Stimulated activated CD4-positive, alpha-beta T cell treated with anti-CD3 and anti-CD28 coated beads, TNF-alpha, amount 100 ng/mL, for 24 hours (primary cell): ENCODE measurements around the gene RTP4.

Experiments
- DNase-seq, 3 experiments: peaks; one replicate each; pipeline ENCODE4 v3.0.0-alpha.2; 2020; ENCODE audit warnings: low read depth in 3 of 3

RTP4 gene, protein sequence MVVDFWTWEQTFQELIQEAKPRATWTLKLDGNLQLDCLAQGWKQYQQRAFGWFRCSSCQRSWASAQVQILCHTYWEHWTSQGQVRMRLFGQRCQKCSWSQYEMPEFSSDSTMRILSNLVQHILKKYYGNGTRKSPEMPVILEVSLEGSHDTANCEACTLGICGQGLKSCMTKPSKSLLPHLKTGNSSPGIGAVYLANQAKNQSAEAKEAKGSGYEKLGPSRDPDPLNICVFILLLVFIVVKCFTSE

DNA sequence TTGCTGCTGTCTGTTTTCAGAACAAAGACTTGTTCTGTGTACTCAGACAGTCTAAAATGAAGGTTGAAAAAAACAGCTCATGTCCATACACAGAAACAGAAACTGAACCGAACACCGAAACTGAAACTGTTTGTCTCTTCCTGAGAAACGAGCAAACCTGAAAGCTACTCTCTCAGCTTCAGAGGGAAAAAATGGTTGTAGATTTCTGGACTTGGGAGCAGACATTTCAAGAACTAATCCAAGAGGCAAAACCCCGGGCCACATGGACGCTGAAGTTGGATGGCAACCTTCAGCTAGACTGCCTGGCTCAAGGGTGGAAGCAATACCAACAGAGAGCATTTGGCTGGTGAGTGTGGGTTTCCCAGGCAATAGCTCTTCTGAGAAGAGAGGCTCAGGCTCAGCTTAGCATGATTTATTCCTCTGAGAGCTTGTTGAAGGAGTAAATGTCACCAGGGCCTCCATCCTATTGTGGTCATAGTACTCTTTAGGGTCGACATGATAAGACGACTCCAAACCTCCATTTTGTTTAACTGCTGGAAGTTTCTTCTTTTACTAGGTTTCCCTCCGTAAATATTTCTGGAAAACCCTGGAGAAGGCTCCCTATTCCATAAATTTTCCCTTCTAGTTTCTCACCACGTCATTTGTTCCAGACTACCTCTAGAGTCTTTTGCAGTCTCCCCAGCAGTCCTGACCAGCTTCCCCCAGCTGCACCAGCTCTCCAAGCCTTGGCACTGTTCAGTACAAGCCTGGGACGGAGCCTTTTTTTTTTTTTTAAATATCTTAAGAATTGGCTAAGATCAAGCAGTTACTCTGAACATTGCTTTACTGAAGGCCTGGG is at the start of gene RTP4:
Gene RTP4 (plus strand): TSS at position 135 of the 838 bp plus-strand sequence. CDS start 57 bp downstream, at position 192.
- peak; percentile 6 to 33 (median 9) for DNase-seq

DNA sequence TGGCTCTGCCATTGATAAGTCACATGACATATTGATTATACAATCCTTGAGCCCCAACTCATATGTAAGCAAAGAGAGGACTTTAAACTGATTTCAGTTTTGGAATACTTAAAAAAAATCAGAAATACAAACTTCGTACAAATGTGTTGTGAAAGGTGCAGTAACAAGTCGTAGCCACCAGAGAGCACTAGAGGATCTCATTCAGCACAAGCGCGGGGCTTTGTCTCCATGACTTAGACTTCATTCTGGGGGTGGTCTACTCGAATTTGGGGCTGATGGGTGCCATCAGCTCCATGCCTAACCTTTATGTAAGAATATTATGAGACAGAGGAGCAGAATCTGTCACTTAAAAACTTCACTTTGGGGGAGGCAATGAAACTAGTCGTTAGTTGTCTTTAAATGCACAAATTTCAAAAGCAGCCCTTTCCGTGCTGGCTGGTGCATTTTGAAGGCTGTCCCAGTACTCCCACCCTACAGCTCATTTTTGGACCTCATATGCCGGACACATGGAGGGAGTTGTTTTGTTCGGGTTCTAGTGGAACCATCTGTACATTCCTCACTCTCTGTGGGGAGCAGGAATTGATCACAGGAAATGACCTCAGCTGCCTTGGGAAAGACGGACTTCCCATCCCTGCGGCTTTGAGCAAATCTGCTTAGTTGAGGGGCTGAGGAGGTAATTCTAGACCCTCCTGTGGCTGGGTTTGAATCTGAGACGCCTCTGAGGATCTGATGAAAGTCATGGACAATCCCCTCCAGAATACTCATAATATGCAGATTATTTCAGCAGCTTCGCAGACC is 49.2 kb upstream of the RTP4 start:
- peak; percentile 3 to 22 (median 17) for DNase-seq

DNA sequence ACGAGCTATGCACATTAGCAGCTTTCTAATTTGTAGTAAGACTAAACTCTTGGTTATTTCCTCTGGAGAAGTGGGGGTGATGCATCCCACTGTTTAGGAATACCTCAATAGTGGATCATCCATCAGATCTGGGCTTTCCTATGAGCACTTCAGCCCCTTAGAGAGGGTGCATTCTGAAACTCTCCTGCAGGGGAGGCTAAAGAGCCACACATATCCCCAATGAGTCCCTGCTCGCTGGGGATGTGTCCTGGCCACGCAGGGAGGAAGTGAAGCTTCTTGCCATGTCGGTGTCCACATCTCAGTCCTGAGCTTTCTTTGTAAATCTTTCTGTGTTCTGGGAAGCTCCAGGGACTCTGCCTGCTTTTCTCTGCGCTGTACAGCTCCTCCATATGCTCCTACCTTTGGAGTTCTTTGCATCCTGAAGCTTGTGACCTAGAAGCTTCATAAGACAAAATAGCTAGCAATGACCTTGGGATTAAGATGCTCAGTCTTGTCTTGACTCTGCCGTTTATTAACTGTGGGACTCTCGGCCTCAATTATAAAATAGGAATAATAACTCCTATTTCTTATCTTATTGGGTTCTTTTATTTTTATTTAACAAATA is 48.4 kb upstream of the RTP4 start:
- DNase-seq, result peak; percentile 19 to 54 (median 32)

DNA sequence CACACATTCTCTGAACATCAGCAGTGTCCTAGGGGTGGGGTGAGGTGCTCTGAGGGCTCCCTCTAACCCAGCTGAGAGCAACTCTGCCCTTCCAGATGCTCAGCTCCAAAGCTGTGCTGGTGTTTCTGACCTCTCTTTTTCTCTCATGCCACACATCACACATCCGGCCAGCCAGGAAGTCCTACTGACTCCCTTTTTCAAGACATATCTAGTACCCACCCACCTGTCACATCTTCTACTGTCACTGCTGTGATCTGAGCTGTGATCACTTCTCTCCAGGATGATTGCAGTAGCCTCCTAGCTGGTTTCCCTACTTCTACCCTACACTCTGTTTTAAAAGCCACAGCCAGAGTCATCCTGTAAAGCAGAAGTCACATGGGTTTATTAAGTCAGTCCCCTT is 46.4 kb upstream of the RTP4 start:
- DNase-seq, result no peak

DNA sequence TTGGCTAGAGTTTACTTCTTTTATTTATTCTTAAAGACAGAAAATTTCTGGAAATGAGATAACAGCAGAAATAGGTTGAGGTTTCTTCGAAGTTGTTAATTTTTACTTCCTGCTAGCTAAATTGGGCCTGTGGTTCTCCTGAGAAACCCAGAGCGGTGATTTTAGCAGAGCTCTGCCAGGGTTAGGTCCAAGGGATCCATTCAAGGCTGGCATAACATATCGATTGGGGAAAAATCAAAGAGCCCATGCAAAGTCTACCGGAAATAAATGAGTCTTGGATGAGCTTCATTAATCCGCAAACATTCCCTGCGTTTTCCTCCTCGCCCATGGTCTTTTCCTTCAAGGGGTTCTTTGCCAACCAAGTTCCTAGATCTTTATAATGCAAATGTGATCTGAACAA is 45.9 kb upstream of the RTP4 start:
- DNase-seq, result no peak

DNA sequence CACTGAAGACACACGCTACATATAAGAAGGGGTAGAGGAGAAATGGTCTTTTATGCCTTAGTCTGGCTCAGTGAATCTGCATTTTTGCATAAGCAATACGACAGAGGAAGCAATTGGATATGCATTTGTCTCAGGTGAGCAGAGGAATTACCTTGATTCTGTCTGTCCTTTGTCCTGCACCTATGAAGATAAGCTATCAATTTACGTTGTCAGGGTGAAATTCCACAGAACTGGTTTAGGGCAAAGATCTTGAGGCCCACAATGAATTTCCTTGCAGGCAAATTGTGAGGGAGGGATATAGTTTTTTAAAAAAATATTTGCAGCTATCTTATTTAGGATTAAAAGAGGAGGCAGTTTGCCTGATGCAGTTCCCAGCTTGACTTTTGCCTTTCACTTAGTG is 45.1 kb upstream of the RTP4 start:
- DNase-seq, result no peak

DNA sequence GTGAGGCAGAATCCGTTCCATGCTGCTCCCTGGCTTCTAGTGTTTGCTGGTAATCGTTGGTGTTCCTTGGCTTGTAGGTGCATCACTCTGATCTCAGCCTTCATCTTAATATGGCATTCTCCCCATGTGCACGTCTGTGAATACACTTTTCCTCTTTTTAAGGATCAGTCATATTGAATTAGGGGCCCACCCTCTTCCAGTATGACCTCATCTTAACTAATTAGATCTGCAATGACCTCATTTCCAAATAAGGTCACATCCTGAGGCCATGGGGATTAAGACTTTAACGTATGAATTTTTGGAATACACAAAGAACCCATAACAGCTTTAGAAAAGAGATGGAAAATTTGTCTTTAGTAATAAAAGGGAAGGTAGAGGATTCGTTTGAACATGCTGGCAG is 42.6 kb upstream of the RTP4 start:
- no peak for DNase-seq

DNA sequence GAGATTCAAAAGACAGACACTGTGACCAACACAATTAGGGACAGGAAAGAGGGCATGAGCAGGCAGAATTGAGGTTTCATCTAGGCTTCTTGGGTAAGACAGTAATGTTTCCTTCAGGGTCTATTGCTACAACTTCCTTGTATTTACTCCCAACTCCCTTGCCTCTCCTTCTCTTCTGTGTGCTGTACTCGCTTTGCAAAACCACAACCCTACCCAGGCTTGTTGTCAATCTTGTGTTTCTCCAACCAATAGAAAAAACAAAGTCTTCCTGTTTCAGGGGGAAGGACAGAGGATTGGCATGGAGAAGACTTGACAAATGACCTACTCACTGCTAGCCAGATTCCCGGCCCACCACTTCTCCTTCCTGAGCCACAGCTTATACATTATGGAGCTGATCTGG is 40.3 kb upstream of the RTP4 start:
- no peak for DNase-seq

DNA sequence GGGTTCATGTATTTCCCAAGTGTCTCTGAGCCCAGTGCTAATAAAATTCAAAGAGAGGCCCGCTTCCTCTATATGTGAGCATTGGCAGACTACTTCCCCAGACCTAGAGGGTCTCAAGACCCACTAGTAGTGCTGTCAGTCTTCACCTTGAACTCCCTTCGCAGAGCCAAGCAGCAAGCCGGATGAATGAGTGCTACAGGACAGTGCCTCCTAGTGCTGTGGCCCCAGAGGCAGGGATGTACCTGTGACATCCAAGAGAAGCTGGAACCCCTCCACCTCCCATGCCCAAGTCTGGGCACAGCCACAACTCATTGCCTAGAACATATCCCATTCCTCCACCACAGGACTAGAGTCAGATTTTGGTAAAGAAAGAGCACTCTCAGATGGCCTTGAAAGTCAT is 39.5 kb upstream of the RTP4 start:
- DNase-seq, result no peak

DNA sequence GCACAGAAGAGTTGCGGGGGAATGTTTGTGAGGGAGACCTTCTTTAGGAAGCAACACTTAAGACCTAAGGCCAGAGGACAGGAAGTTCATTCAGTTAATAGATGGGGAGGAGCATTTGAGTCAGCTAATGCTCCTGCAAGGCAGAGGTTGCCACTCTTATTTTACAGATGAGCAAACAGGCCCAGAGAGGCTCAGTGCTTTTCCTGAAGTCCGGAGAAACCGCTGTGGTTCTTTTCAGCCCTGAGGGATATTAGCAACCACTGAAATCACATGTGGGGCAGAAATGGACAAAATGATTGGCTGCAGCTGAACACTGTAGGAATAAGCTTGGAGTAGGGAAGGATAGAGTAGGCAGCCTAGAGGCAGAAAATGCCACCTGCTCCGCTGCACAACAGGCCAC is 33.3 kb upstream of the RTP4 start:
- DNase-seq, result no peak

DNA sequence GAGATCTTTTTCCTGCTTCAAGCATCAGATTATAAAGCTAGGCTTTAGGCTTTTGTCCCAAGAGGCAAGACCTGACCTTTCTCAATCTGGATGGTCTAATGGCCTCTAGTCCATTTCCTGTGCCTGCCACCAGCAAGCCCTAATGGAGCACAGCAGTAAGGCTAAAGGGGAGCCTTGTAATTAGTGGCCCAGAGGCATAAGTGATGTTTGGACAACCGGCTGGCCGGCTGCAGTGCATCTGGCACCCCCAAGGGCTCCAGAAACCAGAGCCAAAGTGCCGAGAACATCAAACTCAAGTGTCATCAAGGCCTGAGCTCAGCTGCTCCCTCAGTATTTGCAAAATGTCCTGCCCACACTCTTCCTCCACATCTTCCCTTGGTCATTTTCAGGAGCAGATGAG is 31.9 kb upstream of the RTP4 start:
- no peak for DNase-seq

DNA sequence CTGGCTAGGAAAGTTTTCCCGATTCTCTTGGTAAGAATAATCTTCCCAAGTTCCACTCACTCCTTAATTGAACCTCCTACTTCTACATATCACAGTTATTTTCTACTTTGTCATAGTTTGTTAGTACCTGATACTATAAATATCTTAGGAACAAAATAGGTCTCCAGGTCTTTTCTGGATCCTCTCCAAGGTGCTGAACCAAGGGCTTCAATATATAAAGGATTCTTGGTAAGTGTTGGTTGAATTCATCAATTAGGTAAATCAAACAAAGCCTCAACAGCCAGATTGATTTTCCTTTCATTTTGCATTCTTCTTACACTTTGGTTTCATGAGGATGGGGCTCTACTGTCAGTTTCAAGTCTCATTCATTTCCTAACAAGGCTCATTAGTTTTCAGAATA is 27.6 kb upstream of the RTP4 start:
- no peak for DNase-seq

DNA sequence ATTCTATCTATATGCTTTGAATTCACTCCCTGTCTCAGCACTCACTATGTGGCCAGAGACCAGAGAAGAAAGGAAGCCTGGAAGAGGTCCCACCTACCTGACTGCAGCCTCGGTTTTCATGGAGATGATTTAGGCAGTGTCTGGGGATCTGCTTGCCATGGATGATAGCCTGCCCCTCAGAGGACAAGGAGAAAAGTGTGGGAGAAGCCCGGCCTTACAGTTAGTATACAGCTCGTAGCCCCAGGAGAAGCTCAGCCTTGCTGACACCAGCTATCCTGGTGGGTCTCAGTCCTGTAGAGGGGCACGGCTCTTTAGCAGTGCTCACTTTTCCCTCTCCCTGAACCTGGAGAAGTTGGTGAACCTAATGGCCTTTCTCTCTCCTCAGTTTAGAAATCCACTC is 25.9 kb upstream of the RTP4 start:
- no peak for DNase-seq

DNA sequence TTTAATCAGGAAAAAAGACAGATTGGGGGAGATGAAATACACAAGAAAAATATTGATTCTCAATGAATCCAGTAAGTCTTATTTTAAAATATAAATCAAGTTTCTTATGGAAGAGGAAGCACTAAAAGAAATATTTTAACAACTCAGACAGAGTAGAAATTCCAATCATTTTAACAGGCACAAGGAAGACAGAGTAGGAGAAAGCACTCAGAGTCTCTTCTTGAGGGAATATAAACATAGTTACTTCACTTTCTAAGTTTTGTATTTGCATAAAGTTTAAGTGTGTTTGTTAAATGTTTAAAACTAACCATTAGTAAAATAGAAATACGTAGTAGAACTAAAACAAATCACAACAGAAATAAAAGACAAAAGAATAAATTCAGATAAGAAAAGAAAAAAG is 24.5 kb upstream of the RTP4 start:
- DNase-seq, result no peak

DNA sequence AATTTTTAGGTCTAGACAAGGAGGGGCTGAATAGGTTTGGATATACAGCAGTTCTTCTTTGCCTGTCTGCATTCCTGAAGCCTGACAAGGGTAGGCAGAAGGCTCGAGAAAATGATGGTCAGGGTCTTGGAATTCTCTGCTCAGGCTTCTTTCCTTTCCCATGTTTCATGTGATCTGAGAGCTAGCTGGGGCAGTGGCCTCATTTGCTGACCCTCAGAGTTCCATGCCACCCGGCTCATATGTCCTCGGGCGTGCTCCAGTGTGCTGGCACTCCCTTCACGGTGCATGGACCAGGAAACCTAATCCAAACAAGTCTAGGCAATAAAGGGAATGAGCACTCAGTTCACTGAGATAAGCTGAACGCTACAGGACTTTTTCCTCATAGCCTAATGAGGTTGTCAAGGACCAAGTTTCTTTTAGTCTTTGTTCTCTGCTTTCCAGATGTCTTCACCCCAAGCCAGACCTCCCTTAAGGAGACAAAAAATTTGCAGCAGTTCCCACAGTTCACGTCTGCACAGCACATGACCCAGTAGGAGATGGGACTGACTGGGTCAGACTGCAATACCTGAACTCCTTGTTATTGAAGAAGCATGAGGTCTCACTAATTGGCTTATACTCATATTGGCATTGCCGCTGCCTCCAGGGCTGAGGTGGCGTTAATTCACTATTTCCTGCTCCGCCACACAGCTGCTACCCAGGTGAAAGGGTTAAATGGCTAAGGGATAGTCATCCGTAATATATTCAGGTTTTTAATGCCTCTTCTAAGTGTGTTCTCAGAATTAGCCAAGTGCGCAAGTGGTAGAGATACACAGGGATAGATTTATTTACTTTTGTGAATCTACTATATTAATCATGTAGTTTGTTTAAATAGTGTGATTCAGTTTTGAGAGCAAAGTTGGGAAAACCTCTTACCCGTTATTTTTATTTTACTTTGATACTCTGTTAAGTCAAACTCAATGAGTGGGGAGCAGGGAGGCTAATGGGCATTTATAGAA is 15.3 kb upstream of the RTP4 start:
- no peak for DNase-seq

DNA sequence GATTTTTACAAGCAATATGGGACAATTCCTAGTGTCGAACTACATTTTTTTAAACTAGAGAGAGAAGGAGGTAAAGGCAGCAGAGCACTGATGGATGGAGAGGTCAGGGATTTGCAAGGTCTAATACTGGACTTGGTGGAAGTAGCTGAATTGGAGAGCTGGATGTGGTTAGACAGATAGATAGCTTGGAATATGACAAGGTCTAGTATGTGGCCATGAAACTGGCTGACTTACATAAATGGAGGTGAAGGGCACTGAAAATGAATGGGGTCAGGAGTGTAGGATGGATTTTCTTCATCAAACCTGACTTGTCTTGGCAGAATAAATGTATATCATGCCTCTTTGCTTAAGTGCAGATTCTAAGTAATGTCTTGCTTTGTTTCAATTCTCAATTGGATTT is 10.1 kb upstream of the RTP4 start:
- DNase-seq, result no peak

DNA sequence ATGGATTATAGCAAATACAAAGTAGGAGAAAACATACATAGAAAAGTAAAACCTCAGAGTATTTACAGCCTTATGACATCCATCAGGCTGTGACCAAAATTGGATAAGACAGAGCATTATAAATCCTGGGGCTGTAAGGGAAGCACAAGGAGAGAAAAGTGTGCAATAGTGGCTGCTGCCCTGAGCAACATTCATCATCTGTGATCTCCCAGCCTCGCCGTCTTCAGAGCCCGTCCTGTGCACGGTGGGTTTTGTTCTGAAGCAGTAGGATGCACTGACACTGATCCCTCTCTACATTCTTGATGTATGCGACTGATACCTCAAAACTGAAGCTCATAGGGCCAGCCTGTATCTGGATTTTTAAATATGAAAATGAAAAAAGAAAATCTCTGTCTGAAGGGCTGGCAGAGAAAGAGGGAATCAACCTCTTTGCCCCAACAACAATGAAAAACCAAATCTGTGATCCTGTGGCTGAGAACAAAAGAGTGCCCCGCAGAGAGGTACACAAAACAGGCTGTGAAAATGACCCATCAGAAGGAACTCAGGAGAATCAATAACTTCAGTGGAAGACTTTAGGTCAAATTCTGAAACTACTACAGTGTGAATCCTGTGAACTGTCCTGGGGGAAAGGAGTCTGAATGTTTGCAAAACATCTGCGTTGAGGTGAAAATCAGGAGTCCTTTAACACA is 8.2 kb upstream of the RTP4 start:
- DNase-seq, result no peak

DNA sequence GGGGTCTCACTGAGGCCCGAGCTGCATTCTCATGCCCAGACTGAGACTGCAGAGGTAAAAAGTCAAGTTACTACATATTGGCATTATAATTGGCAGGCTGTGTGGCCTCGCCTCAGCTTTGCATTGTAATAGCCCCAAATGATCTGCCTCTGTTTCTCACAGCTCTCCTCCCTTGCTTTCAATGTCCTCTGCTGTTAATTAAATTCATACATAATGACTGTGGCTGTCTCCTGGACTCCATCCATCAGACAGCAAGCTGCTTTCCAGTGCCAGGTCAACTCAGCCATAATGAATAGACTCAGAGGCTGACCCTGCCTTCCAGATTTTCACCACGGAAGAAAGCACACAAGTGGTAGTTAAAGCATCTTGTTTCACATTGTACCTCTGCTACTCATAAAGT is 7.6 kb upstream of the RTP4 start:
- no peak for DNase-seq

DNA sequence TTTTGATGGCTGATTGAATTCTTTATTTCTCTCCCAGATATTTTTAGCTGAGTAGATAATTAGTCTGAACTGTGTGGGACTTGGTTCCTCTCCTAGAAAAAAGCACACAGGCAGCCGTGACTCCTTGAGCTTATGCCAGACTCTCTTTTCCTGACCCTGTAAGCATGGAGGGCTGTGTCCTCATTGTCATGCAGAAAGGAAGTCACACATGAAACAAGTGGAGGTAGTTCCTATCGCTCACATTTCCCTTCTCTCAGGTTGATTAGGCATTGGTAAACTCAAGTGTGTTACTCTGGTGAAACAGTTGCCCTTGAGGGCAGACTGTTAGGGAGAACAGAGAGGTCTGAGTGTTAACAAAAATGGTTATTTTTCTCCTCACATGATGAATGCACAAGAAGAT is 6.3 kb upstream of the RTP4 start:
- no peak for DNase-seq

DNA sequence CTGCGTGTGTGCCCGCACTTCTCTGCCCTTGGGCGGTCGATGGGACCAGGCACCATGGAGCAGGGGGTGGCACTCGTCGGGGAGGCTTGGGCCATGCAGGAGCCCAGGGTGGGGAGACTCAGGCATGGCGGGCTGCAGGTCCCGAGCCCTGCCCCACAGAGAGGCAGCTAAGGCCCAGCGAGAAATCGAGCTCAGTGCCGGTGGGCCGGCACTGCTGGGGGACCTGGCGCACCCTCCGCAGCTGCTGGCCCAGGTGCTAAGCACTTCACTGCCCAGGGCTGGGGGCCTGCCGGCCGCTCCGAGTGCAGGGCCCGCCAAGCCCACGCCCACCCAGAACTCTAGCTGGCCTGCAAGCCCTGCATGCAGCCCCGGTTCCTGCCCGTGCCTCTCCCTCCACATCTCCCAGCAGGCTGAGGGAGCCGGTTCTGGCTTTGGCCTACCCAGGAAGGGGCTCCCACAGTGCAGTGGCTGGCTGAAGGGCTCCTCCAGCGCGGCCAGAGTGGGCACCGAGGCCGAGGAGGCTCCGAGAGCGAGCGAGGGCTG is 553 bp upstream of the RTP4 start:
- DNase-seq, result peak in 1 of 3 experiments; percentile 2
